HPDE6-E6E7 (cell line): Measurements from ENCODE around the gene FOXN1.
A peak's percentile ranks its signal among the peaks of the same experiment; 100 is the strongest.
"Not testable (repeated sequence)": the region's sequence is repeated elsewhere in the genome, so short reads cannot be mapped to it uniquely, and the experiment has no call there.

Experiments
- DNase-seq: peaks from one replicate; pipeline ENCODE4 v3.0.0; 2011; ENCODE audit warnings: missing footprints; ENCODE audit errors: extremely low spot score

The FOXN1 gene

GRCh38 chr17:28500712-28501379 lies 5.3 kb upstream of the FOXN1 start:
- no peak for DNase-seq

DNA sequence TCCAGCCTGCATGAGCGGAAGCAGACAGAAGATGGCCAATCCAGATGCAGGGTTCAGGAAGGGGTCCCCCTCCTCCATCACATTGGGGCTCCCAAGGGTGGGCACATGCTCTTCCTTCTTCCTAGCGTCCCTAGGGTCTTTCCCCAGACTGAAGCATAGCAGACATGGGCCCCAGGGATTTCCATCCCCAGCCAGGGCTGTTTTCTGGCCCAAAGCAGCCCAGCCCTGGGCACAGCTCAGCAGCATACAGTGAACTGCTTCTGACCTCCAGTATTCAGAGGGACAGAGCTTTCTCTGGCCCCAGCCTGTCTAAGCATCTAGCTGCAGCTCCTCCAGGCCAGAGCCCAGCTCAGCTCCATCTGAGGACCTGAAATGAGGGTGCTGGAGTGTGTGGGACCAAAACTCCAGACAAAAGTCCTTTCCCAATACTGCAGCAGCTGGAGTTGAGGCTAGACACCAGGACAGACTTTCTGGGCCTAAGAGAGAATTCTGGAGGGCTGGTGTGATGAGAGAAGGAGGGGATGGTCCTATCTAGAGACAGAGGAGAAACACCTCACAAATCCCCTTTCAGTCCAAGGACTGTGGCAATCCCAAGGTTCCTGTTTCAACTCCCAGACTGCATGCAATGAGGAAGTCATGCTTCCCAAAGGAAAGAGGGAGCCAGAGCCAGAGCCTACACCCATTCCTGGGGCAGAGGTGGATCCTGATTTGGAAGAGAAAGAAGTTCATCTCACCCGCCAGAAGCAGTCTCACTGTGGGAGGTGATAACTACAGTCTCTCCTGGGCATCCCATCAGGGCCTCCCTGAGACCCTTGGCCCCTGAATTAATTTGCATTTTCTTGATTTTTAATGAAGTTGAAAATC lies 4.5 kb upstream of the FOXN1 start:
- DNase-seq: no peak

DNA sequence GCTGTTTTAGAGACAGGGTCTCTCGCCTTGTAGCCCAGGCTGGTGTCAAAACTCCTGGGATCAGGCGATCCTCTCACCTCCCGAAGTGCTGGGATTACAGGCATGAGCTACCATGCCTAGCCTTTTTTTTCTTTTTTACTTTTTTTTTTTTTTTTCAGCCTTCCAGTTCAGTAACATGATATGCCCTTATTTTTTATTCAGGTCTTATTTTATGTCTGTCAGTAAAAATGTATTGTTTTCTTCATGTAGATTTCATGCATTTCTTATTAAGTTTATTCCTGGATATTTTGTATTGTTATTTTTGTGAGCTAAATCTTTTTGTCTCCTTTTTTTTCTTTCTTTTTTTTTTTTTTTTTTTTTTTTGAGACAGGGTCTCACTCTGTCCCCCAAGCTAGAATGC lies 2.7 kb upstream of the FOXN1 start:
- no peak for DNase-seq

- DNase-seq: no peak
These were observed 777 bp downstream of the FOXN1 start for GRCh38 chr17:28506763-28507487.

DNA sequence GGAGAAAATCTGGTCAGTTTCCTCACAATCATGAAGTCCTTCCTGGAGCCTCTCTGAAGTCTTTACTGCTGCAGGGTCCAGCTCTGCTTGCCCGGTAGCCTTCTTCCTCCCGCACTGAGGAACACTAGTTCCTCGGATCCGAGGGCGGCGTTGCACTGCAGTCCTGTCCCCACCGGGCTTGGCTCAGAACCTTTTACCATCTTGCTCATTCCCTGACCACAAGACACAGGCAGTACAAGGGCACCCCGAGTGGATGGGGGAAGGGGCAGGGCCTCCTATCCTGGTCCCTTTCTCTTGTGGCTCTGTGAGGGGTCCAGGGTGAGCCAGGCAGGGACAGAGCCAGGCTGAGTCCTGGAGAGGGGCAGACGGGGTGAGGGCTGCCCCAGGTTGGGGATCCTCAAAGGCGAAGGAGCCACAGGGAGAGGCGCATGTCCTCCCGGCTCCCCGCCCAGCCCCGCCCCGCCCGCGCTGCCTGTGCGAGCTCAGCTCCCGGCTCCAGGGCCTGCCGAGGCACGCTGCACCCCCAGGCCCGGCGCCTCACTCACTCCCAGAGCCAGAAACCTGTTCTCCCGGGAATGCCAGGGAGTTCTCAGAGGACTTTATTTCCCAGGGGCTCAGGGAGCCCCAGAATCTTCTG lies 1.5 kb downstream of the FOXN1 start:
- DNase-seq: peak; percentile 97

GRCh38 chr17:28508211-28508724 lies 2.1 kb downstream of the FOXN1 start:
- no peak for DNase-seq

GRCh38 chr17:28509789-28510188 lies 3.6 kb downstream of the FOXN1 start:
- no peak for DNase-seq

DNA sequence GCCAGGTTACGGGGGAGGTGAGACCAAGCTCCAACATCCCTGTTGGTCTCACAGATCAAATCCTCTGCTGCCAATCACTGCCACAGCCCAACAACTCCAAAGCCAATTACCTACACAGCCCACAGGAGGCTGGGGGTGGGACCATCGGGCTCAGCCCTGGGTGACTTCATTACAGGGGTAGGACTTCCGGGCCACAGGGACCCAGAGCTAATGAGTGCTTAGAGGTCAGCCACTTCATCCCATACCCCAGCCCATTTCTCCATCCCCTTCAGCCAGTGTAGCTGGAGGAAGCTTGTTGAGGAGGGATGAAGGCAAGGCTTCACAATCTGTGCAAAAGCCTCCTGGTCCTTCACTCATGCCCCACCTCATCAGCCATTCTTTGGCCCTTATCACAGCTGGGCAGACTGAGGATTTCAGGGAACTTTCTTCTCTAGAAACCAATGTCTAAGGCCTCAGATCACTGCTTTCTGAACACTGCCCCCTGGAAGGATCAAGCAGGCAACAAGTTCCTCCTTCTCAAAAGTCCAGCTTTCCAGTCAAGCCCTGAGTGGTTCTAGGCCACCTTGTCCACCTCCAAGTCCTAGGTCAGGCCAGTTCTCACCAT lies 5.8 kb downstream of the FOXN1 start:
- no peak for DNase-seq

DNA sequence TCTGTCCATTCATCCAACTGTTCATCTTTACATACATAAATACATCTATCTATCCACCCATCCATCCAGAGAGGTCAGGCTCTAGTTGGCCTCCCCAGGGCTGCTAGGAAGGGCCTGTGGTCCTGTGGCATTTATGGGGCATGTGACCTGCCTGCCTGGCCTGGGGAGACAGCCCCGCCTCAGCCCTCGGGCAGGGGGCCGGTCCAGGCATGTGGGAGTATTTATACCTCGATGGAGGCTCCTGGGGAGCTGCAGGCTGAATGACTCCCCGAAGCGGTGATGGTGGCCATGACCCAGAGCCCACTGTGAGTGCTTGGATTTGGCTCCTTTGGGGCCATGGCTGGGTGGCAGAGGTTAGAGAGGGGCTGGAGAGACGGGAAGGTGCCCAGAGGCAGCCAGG lies 7.3 kb downstream of the FOXN1 start:
- DNase-seq: no peak

- no peak for DNase-seq
These were observed 8.4 kb downstream of the FOXN1 start for GRCh38 chr17:28514561-28515002.

DNA sequence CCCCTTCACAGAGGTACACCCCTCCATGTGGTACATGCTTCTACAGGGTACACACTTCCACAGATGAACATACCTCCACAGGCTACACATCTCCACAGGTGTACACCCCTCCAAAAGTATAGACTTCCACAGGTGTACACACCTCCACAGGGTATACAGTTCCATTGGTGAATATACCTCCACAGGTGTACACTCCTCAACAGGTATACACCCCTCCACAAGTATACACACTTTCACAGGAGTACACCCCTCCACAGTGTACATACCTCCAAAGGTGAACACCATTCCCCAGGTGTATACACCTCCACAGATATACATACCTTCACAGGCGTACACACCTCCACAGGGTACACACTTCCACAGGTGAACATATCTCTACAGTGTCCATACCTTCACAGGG lies 9.4 kb downstream of the FOXN1 start:
- DNase-seq: no peak

- no peak for DNase-seq
These were observed 12.0 kb downstream of the FOXN1 start for GRCh38 chr17:28518132-28518531.

GRCh38 chr17:28518578-28518977 lies 12.4 kb downstream of the FOXN1 start:
- DNase-seq: no peak

- DNase-seq: no peak
These were observed 13.1 kb downstream of the FOXN1 start for GRCh38 chr17:28519236-28519635.

- no peak for DNase-seq
These were observed 14.5 kb downstream of the FOXN1 start for GRCh38 chr17:28520687-28521086.

DNA sequence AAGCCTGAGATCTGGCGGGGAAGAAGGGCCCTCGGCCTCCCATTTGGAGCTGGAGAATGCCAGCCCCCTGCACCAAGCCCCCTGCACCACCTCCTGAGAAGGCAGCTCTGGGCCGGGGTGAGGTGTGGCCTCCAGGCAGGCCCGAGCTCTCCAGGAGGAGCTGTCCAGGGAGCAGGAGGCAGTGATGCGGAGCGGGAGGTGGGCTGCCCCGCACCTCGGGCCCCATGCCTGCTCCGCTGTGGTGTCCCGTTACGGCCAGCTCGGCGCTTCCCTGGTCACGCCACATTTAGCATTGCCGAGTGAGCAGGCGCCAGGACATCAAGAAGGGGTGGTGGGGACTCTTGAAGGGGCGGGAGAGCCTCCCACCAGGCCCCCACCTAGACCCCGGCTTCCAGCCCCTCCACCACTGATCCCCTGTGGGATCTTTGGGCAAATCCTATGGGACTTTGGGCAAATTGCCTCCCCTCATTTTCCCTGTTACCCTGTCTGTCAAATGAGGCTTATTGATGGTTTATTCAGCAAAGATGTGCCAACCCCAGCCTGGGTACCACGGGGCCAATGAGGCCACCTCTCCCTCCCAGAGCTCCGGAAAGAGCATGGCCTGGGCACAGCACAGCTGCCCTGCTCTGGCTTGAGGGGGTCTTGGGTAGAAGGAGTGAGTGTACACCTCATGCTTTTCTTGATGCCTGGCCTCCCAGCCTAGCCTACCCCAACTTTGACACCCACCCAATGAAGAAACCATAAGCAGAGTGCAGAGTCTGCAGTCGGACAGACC lies 15.3 kb downstream of the FOXN1 start:
- DNase-seq: no peak

DNA sequence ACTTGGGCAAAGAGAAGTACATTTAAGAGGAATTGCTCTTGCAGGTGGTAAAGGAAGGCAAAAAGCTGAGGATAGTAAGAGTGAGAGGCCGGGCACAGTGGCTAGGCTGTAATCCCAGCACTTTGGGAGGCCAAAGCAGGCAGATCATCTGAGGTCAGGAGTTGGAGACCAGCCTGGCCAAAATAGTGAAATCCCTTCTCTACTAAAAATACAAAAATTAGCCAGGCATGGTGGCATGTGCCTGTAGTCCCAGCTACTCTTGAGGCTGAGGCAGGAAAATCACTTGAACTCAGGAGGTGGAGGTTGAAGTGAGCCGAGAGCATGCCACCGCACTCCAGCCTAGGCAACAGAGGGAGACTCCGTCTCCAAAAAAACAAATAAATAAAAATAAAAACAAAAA lies 16.1 kb downstream of the FOXN1 start:
- DNase-seq: not testable (repeated sequence)

DNA sequence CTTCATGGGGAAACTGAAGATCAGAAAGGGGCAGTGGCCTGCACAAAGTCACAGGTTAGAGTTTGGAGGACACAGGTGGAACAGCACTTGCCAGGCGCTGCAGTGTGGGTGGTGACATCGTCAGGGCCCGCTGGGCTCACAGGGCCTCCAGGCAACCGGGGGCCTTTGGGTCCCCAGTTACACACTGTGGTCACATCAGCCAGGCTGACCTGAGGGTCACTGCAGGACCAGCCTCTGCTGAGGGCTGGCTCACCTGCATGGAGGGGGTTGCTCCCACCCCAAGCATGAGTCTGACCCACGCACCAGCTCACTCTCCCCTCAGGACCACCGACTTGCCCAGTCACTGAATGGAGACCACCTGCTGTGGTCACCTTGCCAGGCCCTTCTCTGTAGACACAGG lies 17.0 kb downstream of the FOXN1 start:
- no peak for DNase-seq

DNA sequence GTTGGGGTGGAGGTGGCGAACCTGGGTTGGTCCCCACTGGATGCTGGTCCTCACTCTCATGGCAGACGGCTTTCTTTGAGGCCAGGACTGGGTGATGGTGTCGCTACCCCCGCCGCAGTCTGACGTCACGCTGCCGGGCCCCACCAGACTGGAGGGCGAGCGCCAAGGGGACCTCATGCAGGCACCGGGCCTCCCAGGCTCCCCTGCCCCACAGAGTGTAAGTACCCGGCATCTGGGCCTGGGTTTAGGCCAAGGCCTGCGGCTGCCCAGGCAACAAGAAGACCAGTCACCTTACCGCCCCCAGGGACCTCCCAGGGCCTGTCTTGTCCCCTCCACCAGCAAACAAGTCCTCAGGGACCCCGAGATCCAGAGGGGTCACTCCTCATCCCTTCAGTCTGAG lies 17.7 kb downstream of the FOXN1 start:
- DNase-seq: no peak
